MM.1S (cell line): ENCODE results near the gene CRYBG3.

Experiments
- DNase-seq: peaks from one replicate; pipeline ENCODE4 v3.0.0-alpha.2; 2015
- H2AFZ ChIP-seq: fragments of 300-600 bp; sonication (generic); 2 replicates; pipeline ENCODE4 v1.6.0; 2016; ENCODE audit warnings: antibody characterized with exemption, low read length
- H3F3A ChIP-seq: fragments of 300-600 bp; sonication (generic); 2 replicates; pipeline ENCODE4 v1.6.1; 2016; ENCODE audit warnings: mild to moderate bottlenecking, antibody characterized with exemption, low read length, moderate library complexity, mixed read lengths; ENCODE audit not compliant: insufficient read depth
- H3K27ac ChIP-seq: fragments of 300-600 bp; sonication (generic); 2 replicates; pipeline ENCODE4 v1.5.1; 2016; ENCODE audit warnings: mild to moderate bottlenecking, low read length
- H3K27me3 ChIP-seq: fragments of 300-600 bp; sonication (generic); replicated peaks from 2 replicates; pipeline ENCODE4 v1.6.0; 2016; ENCODE audit warnings: low read length; ENCODE audit not compliant: insufficient read depth
- H3K36me3 ChIP-seq: fragments of 300-600 bp; sonication (generic); replicated peaks from 2 replicates; pipeline ENCODE4 v1.6.1; 2016; ENCODE audit warnings: mild to moderate bottlenecking, low read length, mixed read lengths; ENCODE audit not compliant: insufficient read depth
- H3K4me1 ChIP-seq: fragments of 300-600 bp; sonication (generic); 2 replicates; pipeline ENCODE4 v1.6.1; 2016; ENCODE audit warnings: low read length, mixed read lengths
- H3K4me2 ChIP-seq: fragments of 300-600 bp; sonication (generic); 2 replicates; pipeline ENCODE4 v1.6.0; 2016; ENCODE audit warnings: low read depth, low read length
- H3K4me3 ChIP-seq: fragments of 300-600 bp; sonication (generic); 2 replicates; pipeline ENCODE4 v1.5.1; 2016; ENCODE audit warnings: low read length, mixed read lengths
- H3K79me2 ChIP-seq: fragments of 300-600 bp; sonication (generic); 2 replicates; pipeline ENCODE4 v1.6.1; 2016; ENCODE audit warnings: mixed run types, low read length, mixed read lengths
- H3K9ac ChIP-seq: fragments of 300-600 bp; sonication (generic); 2 replicates; pipeline ENCODE4 v1.6.1; 2016; ENCODE audit warnings: low read length, mixed read lengths
- H3K9me2 ChIP-seq: fragments of 300-600 bp; sonication (generic); replicated peaks from 2 replicates; pipeline ENCODE4 v1.6.1; 2016; ENCODE audit warnings: mild to moderate bottlenecking, low read length, mixed read lengths; ENCODE audit not compliant: insufficient read depth
- H3K9me3 ChIP-seq: fragments of 300-600 bp; sonication (generic); replicated peaks from 2 replicates; pipeline ENCODE4 v1.6.1; 2016; ENCODE audit warnings: mild to moderate bottlenecking, low read length, mixed read lengths; ENCODE audit not compliant: insufficient read depth
- H4K20me1 ChIP-seq: fragments of 300-600 bp; sonication (generic); 2 replicates; pipeline ENCODE4 v1.6.1; 2016; ENCODE audit warnings: mild to moderate bottlenecking, low read length, moderate library complexity, mixed read lengths; ENCODE audit not compliant: insufficient read depth
- EZH2 ChIP-seq: fragments of 300-600 bp; sonication (generic); optimal IDR thresholded peaks from 2 replicates; pipeline ENCODE3; 2017; ENCODE audit warnings: low read depth, mild to moderate bottlenecking, antibody characterized with exemption, low read length, mixed read lengths
- EZH2phosphoT487 ChIP-seq: fragments of 300-600 bp; sonication (generic); IDR thresholded peaks from 2 replicates; pipeline ENCODE4 v1.6.1; 2018; ENCODE audit warnings: antibody characterized with exemption, low read length
- TF ChIP-seq, protein P1 (sequence below): fragments of 300-600 bp; sonication (generic); IDR thresholded peaks from 2 replicates; pipeline ENCODE4 v1.5.1; 2016; ENCODE audit warnings: antibody characterized with exemption, low read length, mixed read lengths

The CRYBG3 gene

DNA sequence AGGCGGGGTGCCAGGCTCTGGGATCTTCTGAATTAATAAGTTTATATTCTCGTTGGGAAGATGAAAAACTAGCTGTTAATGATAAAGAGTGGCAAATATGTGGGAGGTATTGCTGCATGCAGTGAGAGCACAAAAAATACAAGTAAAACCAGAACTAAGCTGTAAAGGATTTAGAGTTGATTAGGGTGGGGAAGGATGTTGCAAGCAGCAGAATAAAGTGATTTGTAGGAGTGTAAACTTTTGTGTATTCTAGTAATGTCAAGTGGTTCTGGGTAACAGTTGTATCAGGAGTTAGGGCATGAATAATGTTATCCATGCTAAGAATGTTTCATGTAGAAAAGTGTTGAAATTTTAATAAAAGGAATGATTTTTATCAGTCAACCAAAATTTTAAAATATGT is 18.1 kb downstream of the CRYBG3 start:
- Histone ChIP-seq H2AFZ (no peak overlapping the region), H3K4me2 (no peak overlapping the region), H3K9me2 (no peaks in the 10 kb centered on the region), H3K4me3 (no peak overlapping the region), H3K79me2 (no peaks in the 10 kb centered on the region), H3K9me3 (no peaks in the 10 kb centered on the region), H3F3A (no peaks in the 10 kb centered on the region), H4K20me1 (no peaks in the 10 kb centered on the region), H3K27ac (no peak overlapping the region), H3K4me1 (peaks cover 5% of the 10 kb centered on the region; the same call in 1 of the 2 replicates), H3K9ac (no peak overlapping the region), H3K36me3 (no peaks in the 10 kb centered on the region), H3K27me3 (no peaks in the 10 kb centered on the region)
- no peak for TF ChIP-seq EZH2
- TF ChIP-seq EZH2phosphoT487: no peak
- TF ChIP-seq, protein P1, sequence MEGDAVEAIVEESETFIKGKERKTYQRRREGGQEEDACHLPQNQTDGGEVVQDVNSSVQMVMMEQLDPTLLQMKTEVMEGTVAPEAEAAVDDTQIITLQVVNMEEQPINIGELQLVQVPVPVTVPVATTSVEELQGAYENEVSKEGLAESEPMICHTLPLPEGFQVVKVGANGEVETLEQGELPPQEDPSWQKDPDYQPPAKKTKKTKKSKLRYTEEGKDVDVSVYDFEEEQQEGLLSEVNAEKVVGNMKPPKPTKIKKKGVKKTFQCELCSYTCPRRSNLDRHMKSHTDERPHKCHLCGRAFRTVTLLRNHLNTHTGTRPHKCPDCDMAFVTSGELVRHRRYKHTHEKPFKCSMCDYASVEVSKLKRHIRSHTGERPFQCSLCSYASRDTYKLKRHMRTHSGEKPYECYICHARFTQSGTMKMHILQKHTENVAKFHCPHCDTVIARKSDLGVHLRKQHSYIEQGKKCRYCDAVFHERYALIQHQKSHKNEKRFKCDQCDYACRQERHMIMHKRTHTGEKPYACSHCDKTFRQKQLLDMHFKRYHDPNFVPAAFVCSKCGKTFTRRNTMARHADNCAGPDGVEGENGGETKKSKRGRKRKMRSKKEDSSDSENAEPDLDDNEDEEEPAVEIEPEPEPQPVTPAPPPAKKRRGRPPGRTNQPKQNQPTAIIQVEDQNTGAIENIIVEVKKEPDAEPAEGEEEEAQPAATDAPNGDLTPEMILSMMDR: no peak
- no peak for DNase-seq

DNA sequence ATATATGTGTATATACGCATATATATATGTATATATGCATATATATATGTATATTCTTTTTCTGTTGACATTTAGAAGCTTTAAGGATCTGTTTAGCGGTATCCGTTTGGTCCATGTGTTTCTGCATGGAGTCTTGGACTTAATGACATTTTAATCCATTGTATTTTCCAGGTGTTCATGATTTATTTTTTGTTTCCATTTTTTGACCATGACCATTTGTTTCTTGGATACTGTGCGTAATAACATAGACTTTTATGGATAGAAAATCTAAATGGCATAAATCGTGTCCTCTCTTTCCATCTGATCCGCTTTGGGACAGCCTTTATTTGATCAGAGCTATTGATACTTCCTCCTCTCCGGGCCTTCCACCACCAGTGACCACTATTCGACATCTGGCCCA is 19.5 kb downstream of the CRYBG3 start:
- H3K27ac ChIP-seq: no peak overlapping the region
- H3K9me2 ChIP-seq: no peaks in the 10 kb centered on the region
- peaks cover 5% of the 10 kb centered on the region; the same call in 1 of the 2 replicates for H3K4me1 ChIP-seq
- no peaks in the 10 kb centered on the region for H3K79me2 ChIP-seq
- H4K20me1 ChIP-seq: no peaks in the 10 kb centered on the region
- TF ChIP-seq EZH2 (no peak), EZH2phosphoT487 (no peak)
- TF ChIP-seq, protein P1: no peak
- no peak overlapping the region for H3K4me2 ChIP-seq
- H3K9ac ChIP-seq: no peak overlapping the region
- H3K4me3 ChIP-seq: no peak overlapping the region
- no peaks in the 10 kb centered on the region for H3F3A ChIP-seq
- H3K27me3 ChIP-seq: no peaks in the 10 kb centered on the region
- no peaks in the 10 kb centered on the region for H3K36me3 ChIP-seq
- DNase-seq: no peak
- H2AFZ ChIP-seq: no peak overlapping the region
- H3K9me3 ChIP-seq: no peaks in the 10 kb centered on the region

DNA sequence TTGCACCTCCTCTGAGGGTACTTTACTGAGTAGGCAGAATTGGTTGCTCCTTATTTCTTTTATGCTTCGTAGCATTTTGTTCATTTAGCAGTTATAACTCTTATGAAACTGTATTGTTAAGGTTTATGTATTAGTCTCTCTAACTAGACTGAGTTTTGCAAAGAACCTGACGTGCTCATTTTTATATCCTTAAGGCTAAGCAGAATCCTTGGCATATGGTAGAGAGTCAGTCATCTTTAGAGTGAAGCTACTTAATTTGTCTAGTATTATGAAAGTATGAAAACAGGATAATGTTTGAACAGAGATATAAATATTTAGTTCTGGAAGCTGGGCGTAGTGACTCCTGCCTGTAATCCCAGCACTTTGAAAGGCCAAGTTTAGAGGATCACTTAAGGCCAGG is 20.1 kb downstream of the CRYBG3 start:
- Histone ChIP-seq H3K4me3 (no peak overlapping the region), H4K20me1 (no peaks in the 10 kb centered on the region), H2AFZ (no peak overlapping the region), H3F3A (no peaks in the 10 kb centered on the region), H3K27me3 (no peaks in the 10 kb centered on the region), H3K4me2 (no peak overlapping the region), H3K9me3 (no peaks in the 10 kb centered on the region), H3K27ac (no peak overlapping the region), H3K79me2 (no peaks in the 10 kb centered on the region), H3K9ac (no peak overlapping the region), H3K36me3 (no peaks in the 10 kb centered on the region), H3K4me1 (peaks cover 5% of the 10 kb centered on the region; the same call in 1 of the 2 replicates), H3K9me2 (no peaks in the 10 kb centered on the region)
- DNase-seq: no peak
- TF ChIP-seq, protein P1: no peak
- no peak for TF ChIP-seq EZH2
- TF ChIP-seq EZH2phosphoT487: no peak
